HEK293 (cell line): ENCODE measurements around the gene FGFBP3.
A peak's percentile ranks its signal among the peaks of the same experiment; 100 is the strongest.

ENCODE experiments used
- CTCF ChIA-PET: fragments of 350-600 bp; formaldehyde crosslinking; extraction: SDS; loops from one replicate; lab custom pipeline; 2021; ENCODE audit warnings: antibody characterized with exemption; lab: Yijun Ruan, JAX
- POLR2A ChIA-PET: fragments of 300-600 bp; formaldehyde crosslinking; extraction: SDS; loops from one replicate; lab custom pipeline; 2020; ENCODE audit warnings: antibody characterized with exemption, inconsistent platforms; lab: Yijun Ruan, JAX
- H3K27ac ChIP-seq: fragments of 200-500 bp; sonication (Bioruptor generic); 2 replicates; pipeline ENCODE4 v1.5.1; 2014; ENCODE audit warnings: low read depth, low read length, control low read depth, inconsistent platforms; ENCODE audit errors: extremely low read depth
- H3K36me3 ChIP-seq, 2 experiments: fragments of 200-500 bp in 1 of 2; sonication (Bioruptor generic) in 1 of 2; 1 replicate in 1 of 2; 2 replicates in 1 of 2; pipeline ENCODE4 v1.5.1; 2014 to 2017; ENCODE audit warnings: inconsistent platforms in 2 of 2, low read length in 2 of 2; ENCODE audit not compliant: control insufficient read depth in 2 of 2, insufficient read depth in 1 of 2
- H3K4me1 ChIP-seq: fragments of 200-500 bp; sonication (Bioruptor generic); 2 replicates; pipeline ENCODE4 v1.5.1; 2014; ENCODE audit warnings: mild to moderate bottlenecking, low read length, inconsistent platforms; ENCODE audit not compliant: control insufficient read depth, insufficient read depth
- H3K4me3 ChIP-seq: 2 replicates; pipeline ENCODE4 v1.5.1; 2011; ENCODE audit warnings: low read depth, mild to moderate bottlenecking, control low read depth, low read length, moderate library complexity
- H3K9me3 ChIP-seq: fragments of 200-500 bp; sonication (Bioruptor generic); 2 replicates; pipeline ENCODE4 v1.5.1; 2014; ENCODE audit warnings: low read depth, low read length, inconsistent platforms; ENCODE audit not compliant: control insufficient read depth, insufficient read depth
- CTCF ChIP-seq: fragments of 450-650 bp; formaldehyde crosslinking; IDR thresholded peaks from 2 replicates; pipeline ENCODE4 v1.5.1; 2016; ENCODE audit warnings: missing biosample characterization, missing genetic modification characterization
- KLF1 ChIP-seq: fragments of 450-650 bp; formaldehyde crosslinking; IDR thresholded peaks from 2 replicates; pipeline ENCODE4 v1.5.1; 2016; ENCODE audit warnings: missing biosample characterization, missing genetic modification characterization
- PRDM6 ChIP-seq: fragments of 450-650 bp; formaldehyde crosslinking; IDR thresholded peaks from 2 replicates; pipeline ENCODE4 v1.5.1; 2017; ENCODE audit warnings: missing biosample characterization, missing genetic modification characterization
- TCF7L2 ChIP-seq: IDR thresholded peaks from 2 replicates; pipeline ENCODE4 v1.6.1; 2011; ENCODE audit warnings: low read depth, mild to moderate bottlenecking, inconsistent platforms, low read length, moderate library complexity, borderline replicate concordance
- ZBTB20 ChIP-seq: fragments of 450-650 bp; formaldehyde crosslinking; IDR thresholded peaks from 2 replicates; pipeline ENCODE4 v1.5.1; 2016; ENCODE audit warnings: missing biosample characterization, missing genetic modification characterization
- ZBTB48 ChIP-seq: fragments of 450-650 bp; formaldehyde crosslinking; IDR thresholded peaks from 2 replicates; pipeline ENCODE4 v1.5.1; 2016; ENCODE audit warnings: missing biosample characterization, missing genetic modification characterization
- ZBTB7A ChIP-seq: fragments of 450-650 bp; formaldehyde crosslinking; IDR thresholded peaks from 2 replicates; pipeline ENCODE4 v1.5.1; 2016; ENCODE audit warnings: low read depth, missing biosample characterization, missing genetic modification characterization
- ZNF132 ChIP-seq: fragments of 450-650 bp; formaldehyde crosslinking; IDR thresholded peaks from 2 replicates; pipeline ENCODE4 v1.5.1; 2017; ENCODE audit warnings: missing biosample characterization, missing genetic modification characterization, borderline replicate concordance
- ZNF16 ChIP-seq: fragments of 450-650 bp; formaldehyde crosslinking; IDR thresholded peaks from 2 replicates; pipeline ENCODE4 v1.5.1; 2016; ENCODE audit warnings: low read depth, missing biosample characterization, missing genetic modification characterization
- ZNF274 ChIP-seq, 2 experiments: fragments of 200-500 bp in 1 of 2; fragments of 450-650 bp in 1 of 2; sonication (Bioruptor generic) in 1 of 2; formaldehyde crosslinking in 1 of 2; IDR thresholded peaks; 2 replicates each; pipeline versions ENCODE4 v1.5.1 to v1.6.1; 2014 to 2016; ENCODE audit warnings: borderline replicate concordance in 1 of 2, inconsistent platforms in 1 of 2, low read length in 1 of 2, missing biosample characterization in 1 of 2, missing genetic modification characterization in 1 of 2
- ZNF302 ChIP-seq: fragments of 450-650 bp; formaldehyde crosslinking; IDR thresholded peaks from 2 replicates; pipeline ENCODE4 v1.5.1; 2016; ENCODE audit warnings: missing biosample characterization, missing genetic modification characterization, low read depth
- ZNF394 ChIP-seq: fragments of 450-650 bp; formaldehyde crosslinking; IDR thresholded peaks from 2 replicates; pipeline ENCODE4 v1.5.1; 2016; ENCODE audit warnings: missing biosample characterization, missing genetic modification characterization, mild to moderate bottlenecking, moderate library complexity, borderline replicate concordance
- ZNF48 ChIP-seq: fragments of 450-650 bp; formaldehyde crosslinking; IDR thresholded peaks from 2 replicates; pipeline ENCODE4 v1.5.1; 2016; ENCODE audit warnings: missing biosample characterization, missing genetic modification characterization
- ZNF488 ChIP-seq: fragments of 450-650 bp; formaldehyde crosslinking; IDR thresholded peaks from 2 replicates; pipeline ENCODE4 v1.5.1; 2016; ENCODE audit warnings: missing biosample characterization, missing genetic modification characterization
- ZNF518A ChIP-seq: fragments of 450-650 bp; formaldehyde crosslinking; conservative IDR thresholded peaks from 2 replicates; pipeline ENCODE4 v1.5.1; 2016; ENCODE audit warnings: low read depth, missing biosample characterization, missing genetic modification characterization
- ZNF560 ChIP-seq: fragments of 450-650 bp; formaldehyde crosslinking; IDR thresholded peaks from 2 replicates; pipeline ENCODE4 v1.5.1; 2017; ENCODE audit warnings: missing biosample characterization, missing genetic modification characterization, borderline replicate concordance
- ZNF654 ChIP-seq: fragments of 450-650 bp; formaldehyde crosslinking; IDR thresholded peaks from 2 replicates; pipeline ENCODE4 v1.5.1; 2016; ENCODE audit warnings: low read depth, missing biosample characterization, missing genetic modification characterization

FGFBP3 gene

GRCh38 chr10:91864099-91864498, 45.2 kb downstream of the FGFBP3 start:
- Histone ChIP-seq H3K36me3 (peaks cover 36 to 59% of the 10 kb centered on the region in 2 experiments; a peak in 2 of 3 replicates), H3K4me1 (no peaks in the 10 kb centered on the region), H3K27ac (no peak overlapping the region), H3K4me3 (no peak overlapping the region), H3K9me3 (no peaks in the 10 kb centered on the region)
- POLR2A ChIA-PET: no interaction called here
- CTCF ChIA-PET: interaction anchor here (0.6 to 0.9 kb wide), 3 partner anchors 21 to 44 kb away, joined by 4 to 6 read pairs (median 4); no protein-coding TSS in a partner anchor
- no peak for TF ChIP-seq ZNF274 (IDR thresholded peaks at IDR 0.05; ENCODE audit: low read length)
- no peak for TF ChIP-seq ZNF274 (tag by site-specific recombination; IDR thresholded peaks at IDR 0.05; ENCODE audit: borderline replicate concordance)
- no peak for TF ChIP-seq ZBTB7A (tag by site-specific recombination)
- TF ChIP-seq ZNF394 (tag by site-specific recombination): no peak
- no peak for TF ChIP-seq ZNF518A (tag by site-specific recombination)
- TF ChIP-seq ZNF560 (tag by site-specific recombination): no peak
- TF ChIP-seq PRDM6 (tag by site-specific recombination): peak; percentile 45; the same call in 1 of the 2 replicates
- no peak for TF ChIP-seq ZNF132 (tag by site-specific recombination)

- POLR2A ChIA-PET: no interaction called here
- H3K36me3 ChIP-seq: peaks cover 65 to 86% of the 10 kb centered on the region in 2 experiments
- H3K4me1 ChIP-seq: no peaks in the 10 kb centered on the region
- no peak overlapping the region for H3K27ac ChIP-seq
- H3K9me3 ChIP-seq: no peaks in the 10 kb centered on the region
- TF ChIP-seq ZBTB48 (tag by site-specific recombination) (no peak), ZNF48 (no peak), ZNF16 (tag by site-specific recombination) (no peak)
- TF ChIP-seq, all 188 proteins: peak for 0
- H3K4me3 ChIP-seq: no peak overlapping the region
- CTCF ChIA-PET: no interaction called here
These were observed 48.4 kb downstream of the FGFBP3 start for GRCh38 chr10:91860885-91861284.

GRCh38 chr10:91856637-91857036, 52.6 kb downstream of the FGFBP3 start:
- peaks cover 72 to 84% of the 10 kb centered on the region in 2 experiments for H3K36me3 ChIP-seq
- ChIA-PET POLR2A (no interaction called here), CTCF (interaction anchor here (0.6 to 1.8 kb wide), 13 partner anchors 10 to 1907 kb away, joined by 3 to 20 read pairs (median 4); no protein-coding TSS in a partner anchor)
- no peak overlapping the region for H3K4me3 ChIP-seq
- no peaks in the 10 kb centered on the region for H3K9me3 ChIP-seq
- H3K27ac ChIP-seq: no peak overlapping the region
- TF ChIP-seq ZNF132 (tag by site-specific recombination): no peak
- no peak for TF ChIP-seq ZNF302 (tag by site-specific recombination)
- TF ChIP-seq CTCF (tag by site-specific recombination): peak; percentile 38; the same call in 1 of the 2 replicates
- TF ChIP-seq ZBTB20 (tag by site-specific recombination): no peak
- TF ChIP-seq ZNF654 (tag by site-specific recombination): peak; percentile 27; the same call in 1 of the 2 replicates
- no peak for TF ChIP-seq ZNF488 (tag by site-specific recombination)
- TF ChIP-seq TCF7L2: no peak
- TF ChIP-seq KLF1 (tag by site-specific recombination): no peak
- no peaks in the 10 kb centered on the region for H3K4me1 ChIP-seq
